HG03159 (cell line): ENCODE results near the gene FGF3.

Experiments
- ATAC-seq: cut with Tn5 transposase; IDR thresholded peaks from one replicate; pipeline ENCODE4 v1.9.1; 2021; ENCODE audit warnings: mild to moderate bottlenecking, moderate library complexity; ENCODE audit not compliant: unreplicated experiment

The FGF3 gene

GRCh38 chr11:69807106-69807815 is 12.0 kb downstream of the FGF3 start:
- ATAC-seq, result no peak

- no peak for ATAC-seq
Measured at GRCh38 chr11:69804769-69805508, 14.3 kb downstream of the FGF3 start.

GRCh38 chr11:69803604-69804218 is 15.5 kb downstream of the FGF3 start:
- ATAC-seq, result no peak

GRCh38 chr11:69803022-69803421 is 16.2 kb downstream of the FGF3 start:
- no peak for ATAC-seq

GRCh38 chr11:69802590-69802989 is 16.6 kb downstream of the FGF3 start:
- ATAC-seq, result no peak

GRCh38 chr11:69801513-69802335 is 17.5 kb downstream of the FGF3 start:
- ATAC-seq, result no peak

- no peak for ATAC-seq
Measured at GRCh38 chr11:69800278-69800677, 18.9 kb downstream of the FGF3 start.

- ATAC-seq, result no peak
Measured at GRCh38 chr11:69799582-69799981, 19.6 kb downstream of the FGF3 start.

GRCh38 chr11:69799097-69799496 is 20.1 kb downstream of the FGF3 start:
- no peak for ATAC-seq

GRCh38 chr11:69797737-69798528 is 21.3 kb downstream of the FGF3 start:
- no peak for ATAC-seq

GRCh38 chr11:69797156-69797555 is 22.1 kb downstream of the FGF3 start:
- ATAC-seq, result no peak

- no peak for ATAC-seq
Measured at GRCh38 chr11:69796063-69796462, 23.2 kb downstream of the FGF3 start.

- no peak for ATAC-seq
Measured at GRCh38 chr11:69791276-69792180, 27.7 kb downstream of the FGF3 start.

GRCh38 chr11:69788956-69789355 is 30.3 kb downstream of the FGF3 start:
- no peak for ATAC-seq

- no peak for ATAC-seq
Measured at GRCh38 chr11:69787906-69788305, 31.3 kb downstream of the FGF3 start.

- no peak for ATAC-seq
Measured at GRCh38 chr11:69787457-69787856, 31.8 kb downstream of the FGF3 start.

GRCh38 chr11:69781241-69781640 is 38.0 kb downstream of the FGF3 start:
- ATAC-seq, result no peak

GRCh38 chr11:69778373-69778772 is 40.8 kb downstream of the FGF3 start:
- ATAC-seq, result no peak

- no peak for ATAC-seq
Measured at GRCh38 chr11:69775163-69775755, 44.0 kb downstream of the FGF3 start, which contains the start of gene FGF4. TSS of gene FGF4 (minus strand) at chr11:69775341. CDS start at chr11:69775084, 257 bp downstream.
